Body of pancreas (tissue), 4 donors: ENCODE measurements around the gene GMDS.

Experiments
- POLR2A ChIP-seq, 3 donors: fragments of 450-650 bp; IDR thresholded peaks; one replicate each; pipeline ENCODE4 v1.6.1; 2016; ENCODE audit warnings: antibody characterized with exemption in 3 of 3, mild to moderate bottlenecking in 2 of 3
- TF ChIP-seq, protein P1 (sequence below), 7 experiments: fragments of 450-650 bp in 4 of 7; fragments of 200-600 bp in 3 of 7; sonication (generic) in 3 of 7; IDR thresholded peaks; one replicate each; pipeline ENCODE4 v1.5.1; 2016 to 2019; ENCODE audit warnings: antibody characterized with exemption in 7 of 7

GRCh38 chr6:1836690-1837089 is 408.7 kb downstream of the GMDS start:
- TF ChIP-seq, protein P1, sequence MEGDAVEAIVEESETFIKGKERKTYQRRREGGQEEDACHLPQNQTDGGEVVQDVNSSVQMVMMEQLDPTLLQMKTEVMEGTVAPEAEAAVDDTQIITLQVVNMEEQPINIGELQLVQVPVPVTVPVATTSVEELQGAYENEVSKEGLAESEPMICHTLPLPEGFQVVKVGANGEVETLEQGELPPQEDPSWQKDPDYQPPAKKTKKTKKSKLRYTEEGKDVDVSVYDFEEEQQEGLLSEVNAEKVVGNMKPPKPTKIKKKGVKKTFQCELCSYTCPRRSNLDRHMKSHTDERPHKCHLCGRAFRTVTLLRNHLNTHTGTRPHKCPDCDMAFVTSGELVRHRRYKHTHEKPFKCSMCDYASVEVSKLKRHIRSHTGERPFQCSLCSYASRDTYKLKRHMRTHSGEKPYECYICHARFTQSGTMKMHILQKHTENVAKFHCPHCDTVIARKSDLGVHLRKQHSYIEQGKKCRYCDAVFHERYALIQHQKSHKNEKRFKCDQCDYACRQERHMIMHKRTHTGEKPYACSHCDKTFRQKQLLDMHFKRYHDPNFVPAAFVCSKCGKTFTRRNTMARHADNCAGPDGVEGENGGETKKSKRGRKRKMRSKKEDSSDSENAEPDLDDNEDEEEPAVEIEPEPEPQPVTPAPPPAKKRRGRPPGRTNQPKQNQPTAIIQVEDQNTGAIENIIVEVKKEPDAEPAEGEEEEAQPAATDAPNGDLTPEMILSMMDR (IDR thresholded peaks at IDR 0.05) = no peak
- no peak for TF ChIP-seq POLR2A (IDR thresholded peaks at IDR 0.05)
